Left ventricle myocardium inferior (tissue), 1 donor: ENCODE measurements around the gene OR9A2. TPM values are rescaled to one million over a fixed set of nuclear protein-coding genes. Genes with fewer than 3 reads are reported as not detected.

Experiments
- DNase-seq: peaks from one replicate; pipeline ENCODE4 v3.0.0-alpha.2; 2020
- H3K27ac ChIP-seq: fragments of 200-600 bp; replicated peaks from 2 replicates; pipeline ENCODE4 v1.8.0; 2021
- H3K27me3 ChIP-seq: fragments of 200-600 bp; 2 replicates; pipeline ENCODE4 v1.8.0; 2021; ENCODE audit warnings: low read depth
- H3K36me3 ChIP-seq: fragments of 200-600 bp; 2 replicates; pipeline ENCODE4 v1.8.0; 2021
- H3K4me1 ChIP-seq: fragments of 200-600 bp; 2 replicates; pipeline ENCODE4 v1.8.0; 2021
- H3K4me3 ChIP-seq: fragments of 200-600 bp; 2 replicates; pipeline ENCODE4 v1.8.0; 2021; ENCODE audit warnings: mild to moderate bottlenecking, moderate library complexity
- H3K9me3 ChIP-seq: fragments of 200-600 bp; replicated peaks from 2 replicates; pipeline ENCODE4 v1.8.0; 2021
- intact Hi-C: fragments of 100-400 bp; cut with micrococcal nuclease; formaldehyde crosslinking; loops from one replicate; pipeline ENCODE4 v1.11.0; 2022
- long read RNA-seq: library from polyadenylated mRNA; unstranded; transcript quantifications from one replicate; pipeline ENCODE4 v2.0.0, GENCODE V29; 2021
- total RNA-seq: library from RNA; stranded (reverse); fragmentation: NEBNext Ultra II Directional; extraction: Animal tissue kit (Norgen Biotek cat#: 25700); gene quantifications from one replicate; pipeline ENCODE4 v1.2.1, GENCODE V29; 2021
- TF ChIP-seq, protein P1 (sequence below): fragments of 200-600 bp; IDR thresholded peaks from 2 replicates; pipeline ENCODE4 v1.8.0; 2021; ENCODE audit warnings: antibody characterized with exemption, mild to moderate bottlenecking, borderline replicate concordance
- donor health status: DM: no; HTN: yes; CAD: no; lungs with severe emphysema.

OR9A2 gene, protein sequence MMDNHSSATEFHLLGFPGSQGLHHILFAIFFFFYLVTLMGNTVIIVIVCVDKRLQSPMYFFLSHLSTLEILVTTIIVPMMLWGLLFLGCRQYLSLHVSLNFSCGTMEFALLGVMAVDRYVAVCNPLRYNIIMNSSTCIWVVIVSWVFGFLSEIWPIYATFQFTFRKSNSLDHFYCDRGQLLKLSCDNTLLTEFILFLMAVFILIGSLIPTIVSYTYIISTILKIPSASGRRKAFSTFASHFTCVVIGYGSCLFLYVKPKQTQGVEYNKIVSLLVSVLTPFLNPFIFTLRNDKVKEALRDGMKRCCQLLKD
- not detected for total RNA-seq
- long read RNA-seq: 0 reads

DNA sequence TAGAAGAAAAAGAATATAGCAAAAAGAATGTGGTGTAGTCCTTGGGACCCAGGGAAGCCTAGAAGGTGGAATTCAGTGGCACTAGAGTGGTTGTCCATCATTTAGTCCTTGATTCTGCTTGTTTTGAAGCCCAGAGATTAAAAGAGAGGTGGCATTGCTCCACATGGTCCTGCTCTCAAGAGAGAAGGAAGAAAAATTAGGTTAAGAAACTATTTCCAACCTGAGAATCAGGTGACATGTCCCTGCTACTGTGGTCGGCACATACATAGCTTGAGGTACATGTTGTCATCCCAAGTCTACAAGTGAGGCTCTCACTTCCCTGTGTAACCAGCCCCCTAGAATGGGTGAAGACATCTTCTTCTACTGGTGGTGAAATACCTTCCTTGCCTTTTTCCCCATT is at the start of gene OR9A2:
Gene OR9A2, minus strand, starts transcription at position 101 of the 400 bp plus-strand sequence. Its CDS starts 0 bp downstream, at position 101.
- H3K36me3 ChIP-seq: no peaks in the 10 kb centered on the region
- H3K4me3 ChIP-seq: no peak within 1 kb of the TSS
- TF ChIP-seq, protein P1, sequence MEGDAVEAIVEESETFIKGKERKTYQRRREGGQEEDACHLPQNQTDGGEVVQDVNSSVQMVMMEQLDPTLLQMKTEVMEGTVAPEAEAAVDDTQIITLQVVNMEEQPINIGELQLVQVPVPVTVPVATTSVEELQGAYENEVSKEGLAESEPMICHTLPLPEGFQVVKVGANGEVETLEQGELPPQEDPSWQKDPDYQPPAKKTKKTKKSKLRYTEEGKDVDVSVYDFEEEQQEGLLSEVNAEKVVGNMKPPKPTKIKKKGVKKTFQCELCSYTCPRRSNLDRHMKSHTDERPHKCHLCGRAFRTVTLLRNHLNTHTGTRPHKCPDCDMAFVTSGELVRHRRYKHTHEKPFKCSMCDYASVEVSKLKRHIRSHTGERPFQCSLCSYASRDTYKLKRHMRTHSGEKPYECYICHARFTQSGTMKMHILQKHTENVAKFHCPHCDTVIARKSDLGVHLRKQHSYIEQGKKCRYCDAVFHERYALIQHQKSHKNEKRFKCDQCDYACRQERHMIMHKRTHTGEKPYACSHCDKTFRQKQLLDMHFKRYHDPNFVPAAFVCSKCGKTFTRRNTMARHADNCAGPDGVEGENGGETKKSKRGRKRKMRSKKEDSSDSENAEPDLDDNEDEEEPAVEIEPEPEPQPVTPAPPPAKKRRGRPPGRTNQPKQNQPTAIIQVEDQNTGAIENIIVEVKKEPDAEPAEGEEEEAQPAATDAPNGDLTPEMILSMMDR: no peak
- no peak within 1 kb of the TSS for H3K27ac ChIP-seq
- no peaks in the 10 kb centered on the region for H3K9me3 ChIP-seq
- no peaks in the 10 kb centered on the region for H3K4me1 ChIP-seq
- intact Hi-C loops: no loop called here
- DNase-seq: no peak
- H3K27me3 ChIP-seq: no peaks in the 10 kb centered on the region

DNA sequence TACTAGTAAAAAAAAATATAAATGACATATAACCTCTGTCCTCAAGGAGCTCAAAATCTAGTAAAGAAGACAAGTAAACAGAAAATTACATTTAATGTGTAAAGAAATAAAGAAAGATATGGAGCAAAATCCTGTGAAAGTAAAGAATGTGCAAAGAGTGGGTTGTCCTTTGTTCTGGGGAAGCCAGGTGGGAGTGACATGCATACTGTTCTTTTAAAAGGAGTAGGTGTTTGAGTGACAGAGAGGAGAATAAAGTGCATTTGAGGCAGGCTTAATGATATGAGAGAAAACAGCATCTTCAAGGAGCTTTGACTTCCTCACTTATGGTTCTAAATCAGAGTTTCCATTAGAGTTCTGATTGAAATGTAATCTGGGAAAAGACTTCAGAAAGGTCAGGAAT is 47.2 kb upstream of the OR9A2 start:
- intact Hi-C loops: no loop called here
- H3K36me3 ChIP-seq: no peaks in the 10 kb centered on the region
- TF ChIP-seq, protein P1: no peak

DNA sequence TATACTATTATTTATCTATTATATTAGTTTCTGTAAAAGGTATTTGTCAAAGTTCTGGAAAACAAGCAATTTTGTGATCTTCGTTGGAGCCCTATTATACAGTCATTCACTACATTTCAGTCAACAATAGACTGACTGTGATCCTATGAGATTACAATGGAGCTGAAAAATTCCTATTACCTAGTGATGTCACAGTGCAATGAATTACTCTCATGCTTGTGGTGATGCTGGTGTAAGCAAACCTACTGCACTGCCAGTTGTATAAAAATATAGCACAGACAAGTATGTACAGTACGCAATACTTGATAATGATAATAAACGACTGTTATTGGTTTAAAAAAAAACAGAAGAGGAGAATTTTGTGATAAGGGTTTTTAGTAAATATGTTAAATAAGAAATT is 46.6 kb upstream of the OR9A2 start:
- no peaks in the 10 kb centered on the region for H3K4me1 ChIP-seq
- no peak for DNase-seq
- intact Hi-C loops: no loop called here

More for the DNA sequence above, 47.2 kb upstream of the OR9A2 start:
- Histone ChIP-seq H3K9me3 (peaks cover 5% of the 10 kb centered on the region), H3K27ac (no peak overlapping the region), H3K27me3 (no peaks in the 10 kb centered on the region), H3K4me3 (no peak overlapping the region), H3K4me1 (no peaks in the 10 kb centered on the region)
- no peak for DNase-seq

DNA sequence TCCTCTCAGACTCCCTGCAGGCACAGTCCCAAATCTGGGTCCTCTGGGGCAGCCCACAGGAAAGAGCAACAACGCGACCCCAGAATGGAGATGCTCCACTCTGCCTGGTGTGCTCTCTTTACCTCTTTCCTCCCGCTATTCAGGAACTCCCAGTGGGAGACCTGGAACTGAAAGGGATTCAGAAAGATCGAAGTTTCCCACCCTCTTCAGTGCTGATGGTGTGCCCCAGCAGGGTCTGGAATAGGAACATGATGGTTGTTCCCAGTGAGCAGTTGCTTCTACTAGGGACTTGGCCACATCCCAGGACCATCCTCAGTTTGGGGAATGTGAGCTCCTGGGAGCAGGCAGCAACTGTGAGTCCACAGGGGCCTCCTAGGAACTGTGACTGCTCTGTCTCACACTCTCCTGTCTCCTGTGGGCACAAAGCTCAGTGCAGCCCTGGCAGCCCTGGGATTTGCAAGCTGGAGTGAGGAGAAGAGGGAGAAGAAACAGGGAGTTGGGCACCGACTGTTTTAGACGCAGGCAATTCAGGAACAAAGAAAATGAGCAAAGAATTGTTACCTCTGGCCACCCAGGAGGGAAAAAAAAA is 43.1 kb upstream of the OR9A2 start:
- no peak overlapping the region for H3K27ac ChIP-seq
- no peak overlapping the region for H3K4me3 ChIP-seq
- H3K36me3 ChIP-seq: no peaks in the 10 kb centered on the region
- TF ChIP-seq, protein P1: no peak
- H3K27me3 ChIP-seq: no peaks in the 10 kb centered on the region
- no peaks in the 10 kb centered on the region for H3K4me1 ChIP-seq
- no peaks in the 10 kb centered on the region for H3K9me3 ChIP-seq
- no peak for DNase-seq
- intact Hi-C loops: no loop called here

More for the DNA sequence above, 46.6 kb upstream of the OR9A2 start:
- peaks cover under 1% of the 10 kb centered on the region for H3K9me3 ChIP-seq
- H3K27ac ChIP-seq: no peak overlapping the region
- no peak overlapping the region for H3K4me3 ChIP-seq
- H3K27me3 ChIP-seq: no peaks in the 10 kb centered on the region
- H3K36me3 ChIP-seq: no peaks in the 10 kb centered on the region
- TF ChIP-seq, protein P1: no peak

DNA sequence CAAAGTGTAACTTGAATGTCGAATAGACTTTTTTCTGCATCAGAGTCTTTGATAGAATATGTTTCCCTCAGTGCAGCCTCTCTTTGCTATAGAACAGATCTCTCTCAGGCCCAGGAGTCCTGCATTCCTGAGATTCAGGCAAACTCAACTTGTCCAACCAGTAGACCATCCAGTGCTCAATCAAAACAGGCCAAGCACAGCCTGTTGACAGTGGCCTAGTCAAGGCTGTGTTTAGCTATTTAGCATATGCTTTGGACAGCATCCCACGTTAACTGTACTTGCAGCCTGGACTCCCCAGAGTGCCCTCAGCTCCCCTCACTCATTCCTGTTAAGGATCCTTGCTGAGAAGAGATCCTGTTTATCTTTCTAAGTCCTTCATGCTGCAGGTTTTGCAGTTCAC is 41.5 kb upstream of the OR9A2 start:
- DNase-seq: no peak
- H3K27me3 ChIP-seq: no peaks in the 10 kb centered on the region
- H3K9me3 ChIP-seq: no peaks in the 10 kb centered on the region
- TF ChIP-seq, protein P1: no peak
- no peak overlapping the region for H3K27ac ChIP-seq
- no peaks in the 10 kb centered on the region for H3K36me3 ChIP-seq
- intact Hi-C loops: no loop called here
- H3K4me1 ChIP-seq: no peaks in the 10 kb centered on the region
- H3K4me3 ChIP-seq: no peak overlapping the region
